Measurements from ENCODE around the gene DLG2.

DNA sequence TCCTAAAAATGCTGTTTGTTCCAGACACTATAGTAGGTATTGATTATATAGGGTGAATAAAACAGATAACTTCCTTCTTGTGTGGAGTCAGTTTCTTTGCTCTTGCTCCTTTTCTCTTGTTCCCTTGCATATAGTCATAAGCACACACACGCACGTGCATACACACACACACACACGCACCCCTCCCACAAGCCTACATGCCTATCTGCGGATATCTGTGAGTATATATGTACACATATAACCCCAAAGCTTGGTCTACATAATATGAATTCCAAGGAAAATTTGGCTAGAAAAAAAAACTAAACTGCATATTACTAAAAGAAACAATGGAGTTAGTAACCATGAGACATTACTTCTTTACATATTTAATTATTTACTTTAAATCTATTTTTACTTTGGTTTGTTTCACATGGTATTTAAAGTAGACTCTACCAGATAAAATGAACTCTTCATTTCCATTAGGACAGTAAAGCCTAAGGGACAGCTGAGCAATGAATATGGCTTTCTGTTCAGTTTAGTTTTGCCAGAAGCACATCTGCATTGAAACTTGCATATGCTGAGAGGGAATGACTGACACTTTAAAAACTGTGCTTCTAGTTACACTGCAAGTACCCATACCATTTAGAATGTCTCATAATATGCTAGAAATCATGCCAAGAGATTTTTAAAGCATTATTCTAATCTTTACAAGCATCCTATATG is 676.4 kb downstream of the DLG2 start:
- TF ChIP-seq ZNF274 (IDR thresholded peaks at IDR 0.05; ENCODE audit: borderline replicate concordance, low read depth, low read length) (no peak), CHCHD3 (CRISPR knock-in tag; IDR thresholded peaks at IDR 0.05) (no peak), SRSF7 (optimal IDR thresholded peaks at IDR 0.05; ENCODE audit: low read depth, low read length) (no peak), ZBTB17 (CRISPR knock-in tag; IDR thresholded peaks at IDR 0.05) (no peak), MYC (IDR thresholded peaks at IDR 0.05; ENCODE audit: low read depth, low read length) (no peak), MYC (CRISPR knock-in tag; IDR thresholded peaks at IDR 0.05; ENCODE audit: borderline replicate concordance, low read depth) (no peak), ZFP36 (IDR thresholded peaks at IDR 0.05; ENCODE audit: low read depth, low read length, partially characterized antibody) (no peak)
- TF ChIP-seq, protein P1, sequence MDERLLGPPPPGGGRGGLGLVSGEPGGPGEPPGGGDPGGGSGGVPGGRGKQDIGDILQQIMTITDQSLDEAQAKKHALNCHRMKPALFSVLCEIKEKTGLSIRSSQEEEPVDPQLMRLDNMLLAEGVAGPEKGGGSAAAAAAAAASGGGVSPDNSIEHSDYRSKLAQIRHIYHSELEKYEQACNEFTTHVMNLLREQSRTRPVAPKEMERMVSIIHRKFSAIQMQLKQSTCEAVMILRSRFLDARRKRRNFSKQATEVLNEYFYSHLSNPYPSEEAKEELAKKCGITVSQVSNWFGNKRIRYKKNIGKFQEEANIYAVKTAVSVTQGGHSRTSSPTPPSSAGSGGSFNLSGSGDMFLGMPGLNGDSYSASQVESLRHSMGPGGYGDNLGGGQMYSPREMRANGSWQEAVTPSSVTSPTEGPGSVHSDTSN (CRISPR knock-in tag; IDR thresholded peaks at IDR 0.05; ENCODE audit: low read depth): no peak
- TF ChIP-seq, protein P1 (tag; conservative IDR thresholded peaks at IDR 0.05; ENCODE audit: low read depth): no peak

Measured in K562 (cell line).